Endothelial cell of umbilical vein (primary cell): ENCODE measurements around the gene RANGRF. TPM values are rescaled to one million over a fixed set of nuclear protein-coding genes. Genes with fewer than 3 reads are reported as not detected.

ENCODE experiments used
- BruUV-seq: library from RNA; stranded (reverse); fragments of 400-500 nt; replicated peaks from 2 replicates; lab custom pipeline; 2021; lab: Mats Ljungman, UMichigan
- CTCF ChIA-PET: fragments of 300-600, 350-600 bp; sonication (Branson Sonifier 250); formaldehyde crosslinking; loops from one replicate; lab custom pipeline; 2021; ENCODE audit warnings: antibody characterized with exemption, inconsistent platforms; lab: Charles Lee
- POLR2A ChIA-PET: fragments of 300-600, 350-600 bp; sonication (Branson Sonifier 250); formaldehyde crosslinking; loops from one replicate; lab custom pipeline; 2021; ENCODE audit warnings: antibody characterized with exemption, inconsistent platforms; lab: Charles Lee
- DNase-seq: peaks from one replicate; pipeline ENCODE4 v3.0.0-alpha.2; 2011; ENCODE audit warnings: low read depth, low spot score
- FAIRE-seq: peaks from 2 replicates; lab custom pipeline; 2011; peaks lifted over from hg19 to GRCh38; lab: Jason Lieb, UNC
- H2AFZ ChIP-seq: 2 replicates; pipeline ENCODE4 v1.6.0; 2012; ENCODE audit warnings: low read depth, low read length, control low read depth, inconsistent platforms
- H3K27ac ChIP-seq: 2 replicates; pipeline ENCODE4 v1.5.1; 2011; ENCODE audit warnings: low read depth, mild to moderate bottlenecking, control low read depth, low read length, moderate library complexity; ENCODE audit not compliant: insufficient read depth
- H3K27me3 ChIP-seq, 2 experiments: 2 replicates each; pipeline versions ENCODE4 v1.6.0 to v1.6.1; 2011; ENCODE audit warnings: low read length in 2 of 2, mixed read lengths in 1 of 2; ENCODE audit not compliant: control insufficient read depth in 2 of 2, insufficient read depth in 2 of 2
- H3K36me3 ChIP-seq, 2 experiments: 2 replicates in 1 of 2; 3 replicates in 1 of 2; pipeline ENCODE4 v1.5.1; 2011; ENCODE audit warnings: low read length in 2 of 2, mild to moderate bottlenecking in 1 of 2, moderate library complexity in 1 of 2; ENCODE audit not compliant: control insufficient read depth in 2 of 2, insufficient read depth in 2 of 2; ENCODE audit errors: extremely low read depth in 1 of 2
- H3K4me1 ChIP-seq: 3 replicates; pipeline ENCODE4 v1.5.1; 2011; ENCODE audit warnings: mild to moderate bottlenecking, low read length; ENCODE audit not compliant: control insufficient read depth, insufficient read depth; ENCODE audit errors: extremely low read depth
- H3K4me2 ChIP-seq: 2 replicates; pipeline ENCODE4 v1.6.1; 2011; ENCODE audit warnings: low read length, control low read depth, mixed read lengths; ENCODE audit not compliant: insufficient read depth
- H3K4me3 ChIP-seq, 3 experiments: fragments of 200-600 bp in 1 of 3; sonication (generic), shearing (Covaris generic) in 1 of 3; replicated peaks in 1 of 3; 2 replicates each; pipeline ENCODE4 v1.5.1; 2011 to 2016; ENCODE audit warnings: control low read depth in 3 of 3, low read length in 3 of 3, mild to moderate bottlenecking in 2 of 3, inconsistent platforms in 1 of 3, low read depth in 1 of 3, moderate library complexity in 1 of 3; ENCODE audit not compliant: insufficient read depth in 1 of 3
- H3K79me2 ChIP-seq: 2 replicates; pipeline ENCODE4 v1.6.0; 2012; ENCODE audit warnings: low read length, inconsistent platforms; ENCODE audit not compliant: control insufficient read depth, insufficient read depth
- H3K9ac ChIP-seq: replicated peaks from 2 replicates; pipeline ENCODE3; 2011; ENCODE audit warnings: low read length, control low read depth; ENCODE audit not compliant: insufficient read depth; ENCODE audit errors: extremely low read depth
- H3K9me1 ChIP-seq: replicated peaks from 3 replicates; pipeline ENCODE4 v1.6.0; 2011; ENCODE audit warnings: mild to moderate bottlenecking, low read length; ENCODE audit not compliant: control insufficient read depth, insufficient read depth; ENCODE audit errors: extremely low read depth
- H3K9me3 ChIP-seq: replicated peaks from 2 replicates; pipeline ENCODE4 v1.5.1; 2012; ENCODE audit warnings: low read length, inconsistent platforms; ENCODE audit not compliant: control insufficient read depth, insufficient read depth
- H4K20me1 ChIP-seq: replicated peaks from 2 replicates; pipeline ENCODE3; 2011; ENCODE audit warnings: mild to moderate bottlenecking, low read length; ENCODE audit not compliant: control insufficient read depth, insufficient read depth; ENCODE audit errors: extremely low read depth
- CTCF ChIP-seq, 2 donors: IDR thresholded peaks; 1 replicate in 1 of 2; 2 replicates in 1 of 2; pipeline ENCODE4 v1.5.1; 2011; ENCODE audit warnings: low read length in 2 of 2, mild to moderate bottlenecking in 2 of 2, moderate library complexity in 2 of 2, control low read depth in 1 of 2, inconsistent platforms in 1 of 2, low read depth in 1 of 2; ENCODE audit not compliant: insufficient read depth in 1 of 2; ENCODE audit errors: extremely low read depth in 1 of 2
- EZH2 ChIP-seq: IDR thresholded peaks from 2 replicates; pipeline ENCODE4 v1.6.1; 2012; ENCODE audit warnings: borderline replicate concordance, low read depth, mild to moderate bottlenecking, moderate library complexity, low read length, inconsistent platforms; ENCODE audit not compliant: severe bottlenecking
- FOS ChIP-seq: IDR thresholded peaks from 2 replicates; pipeline ENCODE4 v1.6.1; 2011; ENCODE audit warnings: mild to moderate bottlenecking, low read length, moderate library complexity, borderline replicate concordance; ENCODE audit not compliant: insufficient read depth
- GATA2 ChIP-seq: IDR thresholded peaks from 2 replicates; pipeline ENCODE4 v1.7.0; 2011; ENCODE audit warnings: low read depth, mild to moderate bottlenecking, moderate library complexity, mixed read lengths, low read length; ENCODE audit not compliant: insufficient read length, insufficient read depth
- JUN ChIP-seq: IDR thresholded peaks from 2 replicates; pipeline ENCODE4 v1.6.1; 2011; ENCODE audit warnings: borderline replicate concordance, low read depth; ENCODE audit not compliant: insufficient read length, insufficient read depth
- MAX ChIP-seq: IDR thresholded peaks from 2 replicates; pipeline ENCODE4 v1.6.1; 2011; ENCODE audit not compliant: insufficient read depth, insufficient read length
- MYC ChIP-seq: IDR thresholded peaks from one replicate; pipeline ENCODE4 v1.6.1; 2011; ENCODE audit warnings: mild to moderate bottlenecking, low read depth, low read length
- POLR2A ChIP-seq: IDR thresholded peaks from 2 replicates; pipeline ENCODE4 v1.6.1; 2012; ENCODE audit warnings: low read depth, mild to moderate bottlenecking, control low read depth, low read length
- POLR2AphosphoS5 ChIP-seq: IDR thresholded peaks from 2 replicates; pipeline ENCODE4 v1.6.1; 2012; ENCODE audit warnings: low read depth, mild to moderate bottlenecking, control low read depth, low read length, moderate library complexity; ENCODE audit not compliant: insufficient read depth
- dilution Hi-C: fragments of 300-500 bp; cut with MboI; formaldehyde crosslinking; loops from one replicate; pipeline ENCODE4 v1.15.0; 2019; ENCODE audit warnings: low sequenced_read_pairs; ENCODE audit not compliant: extremely low pct_ligation_motif_present
- intact Hi-C: fragments of 100-400 bp; cut with micrococcal nuclease; formaldehyde crosslinking; loops from one replicate; pipeline ENCODE4 v1.10.0; 2022
- polyA plus RNA-seq, 4 experiments: library from polyadenylated mRNA; depleted of rRNA in 3 of 4; stranded (reverse) in 3 of 4; unstranded in 1 of 4; fragments of >200 nt; gene quantifications; 2 replicates each; pipeline versions ENCODE4 v1.2.1 to v1.2.3, GENCODE V29; 2011 to 2012; ENCODE audit warnings: missing spikeins in 1 of 4
- small RNA-seq: library from RNA; depleted of rRNA; stranded (forward); fragments of <200 nt; gene quantifications from one replicate; pipeline ENCODE3, GENCODE V24; 2012; ENCODE audit warnings: low replicate concordance, low read depth; ENCODE audit not compliant: insufficient read depth, insufficient read length
- total RNA-seq: library from RNA; stranded (reverse); gene quantifications from 2 replicates; pipeline ENCODE4 v1.2.3, GENCODE V29; 2021

Gene RANGRF
- total and polyA plus RNA-seq, 2 donors (not counting 3 experiments of a cell fraction or from before 2014, with no cell fraction given): 36.5 to 52.7 TPM

GRCh38 chr17:8339540-8339939 is 51.1 kb downstream of the RANGRF start, which contains the start of gene ODF4:
ODF4 (plus strand) TSS chr17:8339840; CDS start chr17:8340052, 212 bp downstream.
- dilution Hi-C loops: no loop called here
- H3K9me1 ChIP-seq: no peaks in the 10 kb centered on the region
- ChIA-PET CTCF (interaction anchor here (2.0 kb wide), 1 partner anchor 13 kb away, joined by 9 read pairs; no protein-coding TSS in a partner anchor), POLR2A (no interaction called here)
- no peak within 1 kb of the TSS for H3K4me3 ChIP-seq
- H3K4me1 ChIP-seq: no peaks in the 10 kb centered on the region
- no peaks in the 10 kb centered on the region for H3K79me2 ChIP-seq
- no TSS peak for BruUV-seq
- H3K27me3 ChIP-seq: peaks cover 0 to 1% of the 10 kb centered on the region in 2 experiments
- no peak for FAIRE-seq
- no peak within 1 kb of the TSS for H3K27ac ChIP-seq
- no peak within 1 kb of the TSS for H3K4me2 ChIP-seq
- TF ChIP-seq POLR2AphosphoS5 (no peak), GATA2 (no peak), MYC (no peak), CTCF (IDR thresholded peaks at IDR 0.05; ENCODE audit: extremely low read depth in 1 of 2, insufficient read depth in 1 of 2, low read depth in 1 of 2, low read length in 2 of 2) (no peak), MAX (no peak), EZH2 (no peak), FOS (no peak), JUN (no peak), POLR2A (no peak)
- H3K9me3 ChIP-seq: no peaks in the 10 kb centered on the region
- H2AFZ ChIP-seq: no peak within 1 kb of the TSS
- H3K9ac ChIP-seq: no peak within 1 kb of the TSS
- H4K20me1 ChIP-seq: no peaks in the 10 kb centered on the region
- no peak for DNase-seq
- intact Hi-C loops: loop anchor here (10.0 kb wide), 1 partner anchor 1215 kb away; no protein-coding TSS in a partner anchor
- no peaks in the 10 kb centered on the region for H3K36me3 ChIP-seq

Small RNA genes within 50 kb of the gene (small RNA-seq; reads per million reads assigned to genes)
- not detected for gene RF00265

Other genes starting within 250 kb of the RANGRF start
- gene ALOX15B, start 249.6 kb upstream of the RANGRF start, total RNA-seq: not detected in 2 replicates
- gene ALOX15B, start 249.6 kb upstream of the RANGRF start, polyA plus RNA-seq: not detected in 2 replicates
- gene ALOX12B, start 201.0 kb upstream of the RANGRF start, total RNA-seq: not detected in 2 replicates
- not detected in 2 replicates for gene ALOX12B, start 201.0 kb upstream of the RANGRF start, polyA plus RNA-seq
- not detected in 2 replicates for gene ALOXE3, start 170.2 kb upstream of the RANGRF start, total RNA-seq
- gene ALOXE3, start 170.2 kb upstream of the RANGRF start, polyA plus RNA-seq: 0.01 TPM in 1 of 2 replicates, not detected in the other
- gene HES7, start 164.6 kb upstream of the RANGRF start, total RNA-seq: 0.51 TPM in 1 of 2 replicates, not detected in the other
- 0.19 and 0.33 TPM in 2 replicates for gene HES7, start 164.6 kb upstream of the RANGRF start, polyA plus RNA-seq
- 32.1 and 36.5 TPM in 2 replicates for gene PER1, start 136.3 kb upstream of the RANGRF start, total RNA-seq
- gene PER1, start 136.3 kb upstream of the RANGRF start, polyA plus RNA-seq: 12.1 and 13.6 TPM in 2 replicates
- 31.7 and 35.9 TPM in 2 replicates for gene VAMP2, start 125.7 kb upstream of the RANGRF start, total RNA-seq
- gene VAMP2, start 125.7 kb upstream of the RANGRF start, polyA plus RNA-seq: 28.7 and 38.0 TPM in 2 replicates
- gene TMEM107, start 112.3 kb upstream of the RANGRF start, total RNA-seq: 20.0 and 20.4 TPM in 2 replicates
- gene TMEM107, start 112.3 kb upstream of the RANGRF start, polyA plus RNA-seq: 31.6 and 36.9 TPM in 2 replicates
- 8.3 and 9.0 TPM in 2 replicates for gene BORCS6, start 98.5 kb upstream of the RANGRF start, total RNA-seq
- 8.0 and 9.7 TPM in 2 replicates for gene BORCS6, start 98.5 kb upstream of the RANGRF start, polyA plus RNA-seq
- 104 and 107 TPM in 2 replicates for gene AURKB, start 78.1 kb upstream of the RANGRF start, total RNA-seq
- gene AURKB, start 78.1 kb upstream of the RANGRF start, polyA plus RNA-seq: 67.8 and 69.2 TPM in 2 replicates
- 49.9 and 53.2 TPM in 2 replicates for gene CTC1, start 40.6 kb upstream of the RANGRF start, total RNA-seq
- 36.3 and 38.3 TPM in 2 replicates for gene CTC1, start 40.6 kb upstream of the RANGRF start, polyA plus RNA-seq
- gene PFAS, start 39.4 kb upstream of the RANGRF start, total RNA-seq: 84.1 and 108 TPM in 2 replicates
- 31.4 and 34.1 TPM in 2 replicates for gene PFAS, start 39.4 kb upstream of the RANGRF start, polyA plus RNA-seq
- gene SLC25A35, start 6.7 kb downstream of the RANGRF start, total RNA-seq: 7.7 and 9.4 TPM in 2 replicates
- 7.6 and 8.1 TPM in 2 replicates for gene SLC25A35, start 6.7 kb downstream of the RANGRF start, polyA plus RNA-seq
- 78.6 and 108 TPM in 2 replicates for gene ARHGEF15, start 21.6 kb downstream of the RANGRF start, total RNA-seq
- 119 and 355 TPM in 2 replicates for gene ARHGEF15, start 21.6 kb downstream of the RANGRF start, polyA plus RNA-seq
- gene ODF4, start 51.2 kb downstream of the RANGRF start, total RNA-seq: not detected in 2 replicates
- not detected in 2 replicates for gene ODF4, start 51.2 kb downstream of the RANGRF start, polyA plus RNA-seq
- gene RPL26, start 94.5 kb downstream of the RANGRF start, total RNA-seq: 1,739 and 1,805 TPM in 2 replicates
- 1,647 and 2,229 TPM in 2 replicates for gene RPL26, start 94.5 kb downstream of the RANGRF start, polyA plus RNA-seq
- not detected in 2 replicates for gene RNF222, start 109.2 kb downstream of the RANGRF start, total RNA-seq
- gene RNF222, start 109.2 kb downstream of the RANGRF start, polyA plus RNA-seq: not detected in 2 replicates
- gene NDEL1, start 147.2 kb downstream of the RANGRF start, total RNA-seq: 60.0 and 65.7 TPM in 2 replicates
- gene NDEL1, start 147.2 kb downstream of the RANGRF start, polyA plus RNA-seq: 87.4 and 93.0 TPM in 2 replicates